ENCODE results near the gene MGAT5B.
"Not testable (repeated sequence)": the region's sequence is repeated elsewhere in the genome, so short reads cannot be mapped to it uniquely, and the experiment has no call there.

Gene MGAT5B

DNA sequence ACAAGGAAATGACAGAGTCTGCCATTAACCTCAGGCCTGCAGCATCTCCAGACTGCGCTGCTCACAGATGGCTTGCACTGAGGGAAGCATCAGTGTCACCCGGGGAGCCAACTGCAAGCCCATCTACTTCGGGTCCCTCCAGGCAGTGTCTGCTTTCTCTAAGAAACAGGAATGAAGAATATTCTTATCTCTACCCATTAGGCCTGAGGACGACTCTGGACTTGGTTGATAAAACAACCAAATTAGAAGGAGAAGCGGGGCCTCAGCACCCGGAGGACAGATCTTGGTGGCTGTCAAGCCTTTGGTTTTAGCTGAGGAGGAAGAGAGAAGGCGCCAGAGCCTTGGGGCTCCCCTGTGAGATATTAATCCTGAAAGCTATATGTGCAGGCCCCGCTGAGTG, 19.5 kb upstream of the MGAT5B start:
- DNase-seq (ENCODE audit: low spot score), result no peak

DNA sequence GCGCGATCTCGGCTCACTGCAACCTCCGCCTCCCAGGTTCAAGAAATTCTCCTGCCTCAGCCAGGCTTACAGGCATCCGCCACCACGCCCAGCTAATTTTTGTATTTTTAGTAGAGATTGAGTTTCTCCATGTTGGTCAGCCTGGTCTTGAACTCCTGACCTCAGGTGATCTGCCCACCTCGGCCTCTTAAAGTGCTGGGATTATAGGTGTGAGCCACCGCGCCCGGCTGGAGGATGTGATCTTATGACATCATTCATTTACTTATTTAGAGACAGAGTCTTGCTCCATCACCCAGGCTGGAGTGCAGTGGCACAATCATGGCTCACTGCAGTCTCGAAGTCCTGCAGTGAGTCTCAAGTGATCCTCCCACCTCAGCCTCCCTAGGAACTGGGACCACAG, 19.0 kb upstream of the MGAT5B start:
- DNase-seq (ENCODE audit: low spot score), result not testable (repeated sequence)

DNA sequence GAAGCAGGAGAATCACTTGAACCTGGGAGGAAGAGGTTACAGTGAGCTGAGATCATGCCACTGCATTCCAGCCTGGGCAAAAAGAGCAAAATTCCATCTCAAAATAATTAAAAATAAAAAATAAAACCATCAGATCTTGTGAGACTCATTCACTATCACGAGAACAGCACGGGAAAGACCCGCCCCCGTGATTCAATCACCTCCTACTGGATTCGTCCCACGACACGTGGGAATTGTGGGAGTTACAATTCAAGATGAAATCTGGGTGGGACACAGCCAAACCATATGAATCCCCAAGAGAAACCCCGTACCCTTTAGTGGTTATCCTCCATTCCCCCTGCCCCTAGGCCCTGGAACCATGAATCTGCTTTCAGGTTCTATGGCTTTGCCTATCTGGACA, 15.4 kb upstream of the MGAT5B start:
- no peak for DNase-seq (ENCODE audit: low spot score)

DNA sequence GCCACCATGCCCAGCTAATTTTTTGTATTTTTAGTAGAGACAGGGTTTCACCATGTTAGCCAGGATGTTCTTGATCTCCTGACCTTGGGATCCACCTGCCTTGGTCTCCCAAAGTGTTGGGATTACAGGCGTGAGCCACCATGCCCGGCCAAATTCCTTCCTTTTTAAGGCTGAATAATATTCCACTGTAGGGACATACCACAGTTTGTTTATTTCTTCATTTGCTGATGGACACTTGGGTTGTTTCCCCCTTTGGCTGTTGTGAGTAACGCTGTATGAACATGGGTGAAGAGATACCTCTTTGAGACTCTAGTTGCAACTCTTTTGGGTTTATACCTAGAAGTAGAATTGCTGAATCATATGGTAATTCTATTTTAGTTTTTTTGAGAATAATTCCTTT, 13.1 kb upstream of the MGAT5B start:
- DNase-seq (ENCODE audit: low spot score), result no peak

DNA sequence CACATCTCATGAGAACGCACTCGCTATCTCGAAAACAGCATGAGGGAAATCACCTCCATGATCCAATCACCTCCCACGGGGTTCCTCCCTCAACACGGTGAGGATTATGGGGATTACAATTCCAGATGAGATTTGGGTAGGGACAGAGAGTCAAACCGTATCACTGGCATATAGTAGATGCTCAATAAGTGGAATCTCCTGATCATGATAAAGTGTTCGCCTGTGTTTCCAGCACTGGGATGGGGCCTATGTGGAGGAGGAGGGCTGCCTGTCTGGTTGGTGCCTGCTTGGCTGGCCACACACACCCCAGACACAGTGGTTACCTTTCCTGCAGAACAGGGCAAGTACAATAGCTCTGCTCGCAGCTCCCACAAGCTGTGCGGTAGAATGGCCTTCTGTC, 6.1 kb upstream of the MGAT5B start:
- no peak for DNase-seq (ENCODE audit: low spot score)

DNA sequence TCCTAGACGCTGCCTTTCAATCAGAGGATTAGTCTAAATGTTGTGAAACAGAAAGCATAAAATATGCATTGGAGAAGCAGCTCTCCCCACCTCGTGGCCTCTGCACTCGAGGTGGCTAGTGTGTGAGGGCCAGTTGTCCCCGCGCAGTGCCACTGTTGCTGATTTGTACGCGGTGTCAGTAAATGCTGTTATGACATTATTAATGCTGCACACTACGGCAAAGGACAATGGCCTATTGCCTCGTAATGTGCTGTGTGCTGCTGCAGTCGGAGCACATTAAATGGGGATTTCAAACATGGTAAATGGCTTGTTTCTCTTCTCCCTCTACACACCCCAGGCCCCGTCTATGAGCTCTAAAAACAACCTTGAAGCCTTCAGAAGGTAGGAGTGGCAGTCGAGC, 5.7 kb upstream of the MGAT5B start:
- DNase-seq (ENCODE audit: low spot score), result no peak

DNA sequence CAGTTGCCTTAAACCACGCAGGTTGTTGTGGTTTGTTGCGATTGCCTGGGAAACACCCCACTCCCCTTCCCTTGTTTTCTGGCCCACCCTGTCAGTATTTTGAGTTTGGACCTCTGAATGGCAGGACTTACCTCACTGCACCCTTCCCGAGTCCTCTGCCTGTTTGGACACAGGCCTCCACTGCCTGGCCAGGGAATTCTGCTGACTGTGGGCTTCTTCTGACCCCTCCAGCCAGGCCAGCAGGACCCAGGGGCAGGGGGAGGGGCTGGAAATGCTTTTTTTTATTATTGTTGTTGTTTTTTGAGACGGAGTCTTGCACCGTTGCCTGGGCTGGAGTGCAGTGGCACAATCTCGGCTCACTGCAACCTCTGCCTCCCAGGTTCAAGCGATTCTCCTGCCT, 4.2 kb upstream of the MGAT5B start:
- DNase-seq (ENCODE audit: low spot score), result no peak

DNA sequence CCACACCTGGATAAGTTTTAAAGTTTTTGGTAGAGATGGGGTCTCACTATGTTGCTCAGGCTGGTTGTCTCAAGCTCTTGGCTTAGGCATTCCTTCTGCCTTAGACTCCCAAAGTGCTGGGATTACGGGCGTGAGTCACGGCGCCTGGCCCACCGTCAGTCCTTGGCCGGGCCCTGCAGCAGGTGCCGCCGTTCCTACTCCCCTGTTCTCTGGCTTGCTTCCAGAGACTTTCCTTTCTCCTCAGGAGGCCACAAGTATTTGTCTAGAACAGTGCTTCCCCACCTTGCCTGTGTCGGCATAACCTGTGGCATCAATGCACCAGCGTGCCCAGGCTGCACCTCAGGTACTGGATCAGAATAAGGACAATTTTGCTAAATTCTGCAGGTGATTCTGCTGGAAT, 3.0 kb upstream of the MGAT5B start:
- no peak for DNase-seq (ENCODE audit: low spot score)

DNA sequence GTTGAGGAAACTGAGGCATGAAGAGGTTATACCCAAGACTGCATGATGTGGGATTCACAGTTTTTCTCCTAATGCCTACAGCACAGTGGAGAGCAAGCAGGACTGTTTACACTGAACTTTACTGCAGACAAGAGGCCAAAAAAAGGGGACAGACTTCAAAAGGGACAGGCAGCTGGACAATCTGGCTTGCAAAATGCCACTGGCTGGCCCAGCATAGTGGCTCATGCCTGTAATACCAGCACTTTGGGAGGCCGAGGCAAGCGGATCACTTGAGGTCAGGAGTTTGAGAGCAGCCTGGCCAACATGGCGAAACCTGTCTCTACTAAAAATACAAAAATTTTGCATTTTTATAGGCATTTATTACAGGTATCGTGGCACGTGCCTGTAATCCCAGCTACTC, 2.0 kb upstream of the MGAT5B start:
- no peak for DNase-seq (ENCODE audit: low spot score)

DNA sequence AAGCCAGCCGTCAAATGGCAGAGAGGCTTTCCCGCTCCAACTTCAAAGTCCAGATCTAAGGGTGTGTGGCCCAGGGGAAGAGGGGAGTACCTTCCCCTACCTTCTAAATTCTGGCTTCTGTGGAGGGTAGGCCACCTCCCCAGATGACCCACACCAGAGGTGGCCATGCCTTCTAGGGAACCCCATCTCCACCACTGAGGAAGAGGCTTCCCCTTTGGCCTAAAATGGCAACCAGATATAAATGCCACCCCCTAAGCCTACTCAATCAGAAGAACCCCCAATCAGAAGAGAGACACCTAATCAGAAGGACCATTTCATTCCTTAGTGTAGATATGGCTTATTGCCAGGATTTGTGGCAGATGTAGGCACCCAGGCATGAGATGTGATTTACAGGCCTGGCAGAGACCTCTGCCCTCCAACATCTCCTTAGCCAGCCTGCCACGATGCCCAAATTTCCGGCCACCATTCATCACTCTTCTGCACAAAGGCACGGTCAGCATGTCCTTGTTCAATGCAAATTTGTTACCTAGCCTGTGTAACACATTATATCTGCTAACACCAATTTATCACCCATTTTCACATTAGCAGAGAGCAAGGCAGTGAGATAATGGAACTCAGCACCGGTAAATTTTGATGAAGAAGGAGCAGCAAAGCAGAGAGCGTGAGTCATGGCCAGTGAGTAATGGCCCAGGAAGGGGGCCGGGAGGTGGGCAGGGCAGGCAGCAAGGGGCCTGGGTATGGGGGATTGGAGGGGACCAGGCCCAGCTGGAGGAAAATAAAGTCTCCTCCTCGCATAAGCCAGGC, 1.2 kb upstream of the MGAT5B start:
- DNase-seq (ENCODE audit: low spot score), result peak; percentile 49

DNA sequence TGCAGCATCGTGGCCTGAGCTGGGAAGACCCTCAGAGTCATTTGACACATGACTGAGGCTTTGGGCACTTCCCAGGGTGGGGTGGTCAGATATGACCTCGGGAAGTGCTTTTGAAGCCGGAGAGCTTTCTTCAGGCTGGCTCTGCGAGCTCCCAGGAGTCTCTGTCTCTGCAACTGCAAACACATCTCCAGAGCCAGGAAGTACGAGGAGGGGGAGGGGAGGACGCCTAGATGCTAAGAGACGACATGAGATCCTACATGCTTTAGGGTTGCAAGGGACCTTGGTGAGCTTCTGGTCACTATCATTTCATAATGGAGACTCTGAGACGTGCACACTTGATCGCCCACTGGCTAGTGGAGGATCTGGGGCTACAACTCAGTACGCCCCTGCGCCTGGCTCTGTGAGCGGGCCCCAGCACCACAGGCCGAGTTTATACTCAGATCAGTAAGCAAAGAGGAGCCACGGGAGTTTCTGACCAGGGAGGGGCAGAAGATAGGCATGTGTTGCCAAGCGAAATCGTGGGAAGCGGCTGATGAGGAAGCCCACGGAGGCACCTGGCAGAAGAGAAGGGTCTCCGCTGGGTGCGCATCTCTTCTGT, 527 bp upstream of the MGAT5B start:
- peak; percentile 55 for DNase-seq (ENCODE audit: low spot score)

DNA sequence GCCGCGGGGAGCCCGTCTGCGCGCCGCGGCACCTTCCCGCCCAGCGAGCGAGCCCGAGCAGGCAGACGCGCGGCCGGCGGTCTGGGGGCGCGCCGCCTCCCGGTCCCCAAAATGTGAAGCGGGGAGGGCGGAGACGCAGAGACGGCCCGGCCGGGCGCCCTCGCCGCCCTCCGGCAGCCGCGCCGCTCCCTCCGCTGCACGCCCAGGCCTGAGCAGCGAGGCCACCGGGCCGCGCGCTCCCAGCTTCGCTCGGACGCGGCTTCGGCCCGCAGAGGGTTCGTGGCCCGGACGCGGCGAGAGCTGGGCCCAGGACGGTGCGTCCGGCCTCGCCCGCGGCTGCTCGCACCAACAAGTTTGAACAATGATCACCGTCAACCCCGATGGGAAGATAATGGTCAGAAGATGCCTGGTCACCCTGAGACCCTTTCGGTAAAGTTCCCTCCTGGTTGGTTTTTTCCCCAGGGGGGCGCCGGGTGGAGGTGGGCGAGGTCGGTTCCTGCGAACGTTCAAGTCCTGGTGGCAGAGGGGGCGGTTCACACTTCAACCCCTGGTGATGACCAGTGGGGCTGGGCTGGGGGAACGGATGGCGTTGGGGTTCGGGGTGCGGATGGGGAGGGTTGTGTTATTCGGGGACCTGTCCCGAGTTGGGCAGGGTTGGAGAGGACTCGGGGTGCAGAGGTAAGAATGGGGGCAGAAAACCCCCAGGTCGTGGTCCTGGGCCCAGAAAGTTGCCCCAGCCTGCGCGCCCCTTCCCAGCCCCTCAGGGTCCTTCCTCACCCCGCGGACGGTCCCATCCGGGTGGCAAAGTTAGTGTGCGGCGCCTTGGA, 678 bp downstream of the MGAT5B start:
- DNase-seq (ENCODE audit: low spot score), result peak; percentile 3

DNA sequence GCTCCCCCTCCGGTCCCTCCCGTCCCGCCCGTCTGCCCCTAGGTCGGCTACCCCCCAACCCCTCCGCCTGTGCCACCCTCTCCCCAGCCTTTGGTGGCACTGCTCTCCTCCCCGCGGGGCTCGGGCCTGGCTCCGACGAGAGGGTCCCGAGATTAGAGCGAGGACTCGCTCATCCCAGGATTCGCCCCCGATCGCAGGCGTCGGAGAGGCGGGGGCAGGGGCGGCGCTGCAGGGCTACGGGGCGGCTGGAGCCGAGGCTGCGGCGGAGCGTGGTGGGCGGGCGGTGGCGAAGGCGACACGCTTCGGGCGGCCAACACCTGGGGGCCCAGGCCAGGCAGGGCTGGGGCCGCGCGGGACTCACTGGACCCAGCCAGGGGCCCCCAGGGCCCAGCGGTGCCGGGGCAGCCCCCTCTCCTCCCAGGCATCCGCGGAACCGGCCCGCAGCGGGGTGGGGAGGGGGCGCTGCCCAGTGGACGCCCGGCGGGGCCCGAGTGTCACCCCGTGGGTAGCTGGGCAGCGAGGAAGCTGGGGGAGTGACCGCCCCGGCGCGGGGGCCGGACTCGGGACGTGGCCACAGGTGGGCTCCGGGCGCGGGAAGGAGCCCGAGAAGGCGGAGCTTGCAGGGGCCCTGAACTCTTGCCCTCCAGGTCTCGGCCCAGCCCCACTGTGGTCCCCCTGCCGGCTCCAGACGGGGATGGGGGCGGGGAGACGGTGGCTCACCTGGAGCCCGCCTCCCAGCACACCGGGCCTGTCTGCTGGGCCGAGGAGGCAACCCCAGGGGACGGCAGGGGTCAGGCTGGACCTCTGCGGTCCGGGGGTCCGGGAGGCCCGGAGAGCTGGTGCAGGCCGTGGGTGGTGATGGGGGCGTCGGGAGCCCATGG, 1.5 kb downstream of the MGAT5B start:
- DNase-seq (ENCODE audit: low spot score), result no peak

DNA sequence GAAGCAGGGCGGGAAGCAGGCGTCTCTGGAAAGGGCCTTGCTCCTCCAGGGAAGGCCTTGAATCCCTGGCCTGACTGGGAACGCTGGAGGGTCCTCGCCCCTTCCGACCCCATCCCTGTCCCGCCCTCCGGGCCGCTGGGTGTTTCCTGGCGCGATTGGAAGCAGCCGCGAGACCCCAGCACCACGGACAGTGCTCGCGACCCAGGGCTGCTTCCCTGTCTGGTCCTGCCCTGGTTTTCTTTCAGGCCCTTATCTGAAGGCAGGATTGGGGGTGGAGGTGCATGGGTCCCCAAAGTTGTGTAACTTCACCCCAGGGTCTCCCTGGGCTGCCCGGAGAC, 2.1 kb downstream of the MGAT5B start:
- DNase-seq (ENCODE audit: low spot score), result no peak

DNA sequence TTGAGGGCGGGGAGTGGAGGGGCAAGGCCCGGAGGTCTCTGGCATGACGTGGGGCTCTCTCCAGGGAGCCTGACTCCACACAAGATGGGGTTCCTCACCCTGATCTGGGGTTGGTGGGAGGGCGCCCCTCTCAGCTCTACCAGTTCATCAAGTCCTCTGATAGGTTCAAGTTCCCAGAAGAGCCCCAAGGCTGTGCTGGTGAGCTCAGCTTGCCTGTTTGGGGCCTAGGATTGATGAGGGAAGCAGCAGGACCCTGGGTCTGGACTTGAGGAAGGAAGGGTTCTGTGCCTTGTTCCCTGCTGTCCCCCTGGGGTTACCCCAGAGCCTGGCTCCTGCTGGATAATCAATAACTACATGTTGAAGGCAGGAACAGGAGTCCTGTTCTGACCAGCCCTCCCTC, 3.5 kb downstream of the MGAT5B start:
- no peak for DNase-seq (ENCODE audit: low spot score)

DNA sequence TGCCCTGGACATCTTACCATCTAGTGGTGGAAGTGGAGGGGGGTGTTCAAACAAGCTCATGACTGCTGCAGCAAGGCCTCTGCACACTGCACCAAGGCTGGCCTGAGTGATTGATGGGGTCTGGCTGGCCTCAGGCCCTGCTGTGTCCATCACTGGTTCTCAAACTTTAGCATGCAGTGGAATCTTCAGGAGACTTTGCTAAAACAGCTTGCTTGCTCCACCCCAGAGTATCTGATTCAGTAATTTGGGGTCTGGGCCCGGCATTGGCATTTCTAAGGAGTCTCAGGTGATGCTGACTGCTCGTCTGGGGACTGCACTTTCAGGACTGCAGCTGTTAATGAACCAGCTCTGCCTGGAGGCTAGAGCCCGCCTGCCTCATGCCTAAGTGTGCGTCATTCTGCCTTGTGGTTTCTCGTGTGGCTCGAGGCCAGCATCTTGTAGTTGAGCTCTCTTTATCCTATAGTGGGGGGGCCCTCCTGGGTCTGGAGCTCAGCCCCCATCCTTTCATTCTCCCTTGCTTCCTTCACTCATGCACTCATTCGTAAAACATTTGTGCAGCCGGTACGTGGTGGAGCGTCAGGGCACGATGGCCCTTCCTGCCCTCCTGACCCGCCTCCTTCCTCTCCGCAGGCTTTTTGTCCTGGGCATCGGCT, 4.1 kb downstream of the MGAT5B start:
- no peak for DNase-seq (ENCODE audit: low spot score)

DNA sequence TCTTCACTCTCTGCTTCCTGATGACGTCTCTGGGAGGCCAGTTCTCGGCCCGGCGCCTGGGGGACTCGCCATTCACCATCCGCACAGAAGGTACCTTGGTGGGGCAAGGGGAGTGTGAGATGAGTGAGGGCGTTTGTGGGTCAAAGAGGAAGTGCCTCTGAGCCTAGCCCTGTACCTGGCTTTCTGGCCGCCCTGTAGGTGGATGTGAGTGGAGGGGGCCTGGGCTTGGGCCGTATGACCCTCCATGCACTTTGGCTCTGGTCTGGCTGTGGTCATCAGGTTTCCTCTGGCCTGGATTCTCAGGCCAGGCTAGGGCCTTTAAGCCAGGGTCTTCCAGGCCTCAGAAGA, 4.6 kb downstream of the MGAT5B start:
- DNase-seq (ENCODE audit: low spot score), result no peak

DNA sequence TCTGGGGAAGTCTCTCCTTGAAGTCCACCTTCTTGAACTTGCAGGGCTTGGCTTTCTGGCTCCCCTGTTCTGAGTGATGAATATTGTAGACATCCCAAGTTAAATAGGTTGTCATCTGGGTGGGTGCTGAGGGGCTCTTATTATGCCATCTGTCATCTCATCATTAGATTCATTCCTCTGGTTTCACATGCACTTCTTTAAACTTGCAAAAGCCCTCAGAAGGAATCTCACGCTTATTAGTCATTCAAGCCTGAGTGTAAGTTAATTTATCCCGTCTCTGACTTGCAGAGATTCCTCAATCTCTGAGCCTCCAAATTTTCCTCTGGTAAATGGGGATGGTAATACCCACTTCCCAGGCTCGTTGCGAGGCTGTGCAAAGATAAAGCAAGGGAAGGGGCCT, 5.7 kb downstream of the MGAT5B start:
- no peak for DNase-seq (ENCODE audit: low spot score)

DNA sequence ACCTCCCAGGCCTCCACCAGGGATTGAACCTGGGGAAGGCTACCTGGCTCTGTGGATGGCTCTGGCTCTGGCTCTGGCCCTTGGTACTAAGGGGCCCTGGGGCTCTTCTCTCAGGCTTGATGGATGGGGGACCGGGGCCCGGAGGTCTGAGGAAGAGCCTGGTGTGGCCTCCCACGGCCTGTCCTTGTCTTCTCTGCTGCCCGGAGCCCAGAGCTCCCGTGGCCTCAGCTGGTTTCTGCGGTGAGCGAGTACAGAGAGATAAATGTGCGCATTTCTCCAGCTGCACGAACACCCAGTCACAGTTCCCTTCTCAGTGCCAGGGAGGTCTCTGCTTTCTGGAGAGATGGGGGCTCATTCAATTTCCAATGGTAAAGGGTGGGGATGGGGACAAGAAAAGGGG, 9.2 kb downstream of the MGAT5B start:
- DNase-seq (ENCODE audit: low spot score), result no peak

DNA sequence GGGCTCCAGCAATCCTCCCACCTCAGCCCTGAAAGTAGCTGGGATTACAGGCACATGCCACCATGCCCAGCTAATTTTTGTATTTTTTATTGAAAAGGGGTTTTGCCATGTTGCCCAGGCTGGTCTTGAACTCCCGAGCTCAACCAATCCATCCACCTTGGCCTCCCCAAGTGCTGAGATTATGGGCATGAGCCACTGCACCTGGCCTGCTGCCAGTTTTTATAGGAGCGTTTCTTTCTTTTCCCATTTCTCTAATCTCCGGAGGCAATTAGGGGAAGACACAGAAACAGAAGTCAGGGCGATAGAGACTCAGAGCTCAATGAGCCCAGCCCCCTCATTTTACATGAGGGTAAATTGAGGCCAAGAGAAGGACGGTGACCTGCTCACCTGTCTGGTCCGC, 10.4 kb downstream of the MGAT5B start:
- DNase-seq (ENCODE audit: low spot score), result no peak

DNA sequence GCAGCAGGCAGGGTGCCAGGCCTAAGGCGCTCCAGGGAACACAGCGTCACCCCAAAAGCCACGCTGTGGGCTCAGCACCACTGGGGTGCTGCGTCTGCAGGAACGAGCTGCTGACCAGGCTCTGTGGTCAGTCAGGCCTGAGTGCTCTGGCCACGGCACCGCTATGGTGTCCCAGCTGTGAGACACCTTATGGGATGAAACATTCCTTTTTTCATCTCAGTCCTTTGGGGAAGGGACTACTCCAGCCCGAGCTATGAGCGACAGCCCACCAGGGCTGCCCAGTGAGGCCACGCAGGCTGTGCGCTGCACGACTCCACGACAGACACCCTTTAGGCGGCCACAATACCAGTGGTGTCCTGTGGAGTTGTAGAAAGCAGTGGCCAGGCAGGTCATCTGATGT, 11.1 kb downstream of the MGAT5B start:
- DNase-seq (ENCODE audit: low spot score), result no peak

DNA sequence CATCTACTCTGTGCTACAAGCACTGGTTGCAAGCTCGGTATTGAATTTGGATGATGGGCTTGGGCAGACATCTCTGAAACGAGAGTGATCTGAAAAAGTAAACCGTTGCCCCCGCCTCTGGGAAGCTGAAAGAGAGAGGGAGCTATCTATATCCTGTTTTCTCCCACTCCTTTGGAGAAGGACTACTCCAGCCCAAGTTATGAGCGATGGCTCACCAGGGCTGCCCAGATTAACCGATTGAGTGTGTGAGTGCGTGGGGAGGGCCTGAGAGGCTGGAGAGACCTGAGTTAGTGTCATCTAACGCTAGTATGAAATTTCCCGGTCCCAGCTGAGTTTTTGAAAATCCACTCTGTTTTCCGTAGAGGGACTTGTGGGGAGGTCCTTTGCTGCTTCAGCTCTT, 11.5 kb downstream of the MGAT5B start:
- DNase-seq (ENCODE audit: low spot score), result no peak

Measured in kidney capillary endothelial cell (primary cell).